Activated CD8-positive, alpha-beta memory T cell treated with anti-CD3 and anti-CD28 coated beads for 4 hours (primary cell): ENCODE data around the gene GABBR2.
"Not testable (repeated sequence)": the region's sequence is repeated elsewhere in the genome, so short reads cannot be mapped to it uniquely, and the experiment has no call there.

ENCODE experiments used
- DNase-seq, 2 donors: peaks; one replicate each; pipeline ENCODE4 v3.0.0-alpha.2; 2020; ENCODE audit warnings: low read depth in 2 of 2

The GABBR2 gene

GRCh38 chr9:98596486-98596885, 112.2 kb downstream of the GABBR2 start:
- DNase-seq = no peak

GRCh38 chr9:98594546-98595160, 114.1 kb downstream of the GABBR2 start:
- no peak for DNase-seq

GRCh38 chr9:98593354-98594253, 115.1 kb downstream of the GABBR2 start:
- DNase-seq = no peak

GRCh38 chr9:98591696-98592095, 117.0 kb downstream of the GABBR2 start:
- DNase-seq = no peak

- DNase-seq = no peak
These were observed 118.6 kb downstream of the GABBR2 start for GRCh38 chr9:98590101-98590500.

DNA sequence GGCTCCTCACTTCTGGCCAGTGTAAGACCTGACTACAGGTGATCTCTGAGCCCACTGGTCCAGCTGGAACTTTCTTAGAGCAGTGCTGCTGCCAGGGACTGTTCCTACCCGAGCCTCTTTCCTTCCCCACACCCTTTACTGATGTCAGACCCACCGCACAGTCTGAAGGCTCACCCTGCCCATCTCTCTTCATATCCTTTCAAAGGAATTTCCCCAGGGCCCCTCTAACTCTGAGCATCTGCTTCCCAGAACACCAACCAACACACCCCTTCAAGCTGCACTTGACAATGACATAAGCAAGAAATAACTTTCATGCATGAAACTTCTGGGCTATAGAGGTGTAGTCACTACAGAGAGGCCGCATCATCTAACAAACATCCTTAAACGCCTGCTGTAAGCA, 119.6 kb downstream of the GABBR2 start:
- DNase-seq = no peak

- not testable (repeated sequence) for DNase-seq
These were observed 123.8 kb downstream of the GABBR2 start for GRCh38 chr9:98584853-98585438.

DNA sequence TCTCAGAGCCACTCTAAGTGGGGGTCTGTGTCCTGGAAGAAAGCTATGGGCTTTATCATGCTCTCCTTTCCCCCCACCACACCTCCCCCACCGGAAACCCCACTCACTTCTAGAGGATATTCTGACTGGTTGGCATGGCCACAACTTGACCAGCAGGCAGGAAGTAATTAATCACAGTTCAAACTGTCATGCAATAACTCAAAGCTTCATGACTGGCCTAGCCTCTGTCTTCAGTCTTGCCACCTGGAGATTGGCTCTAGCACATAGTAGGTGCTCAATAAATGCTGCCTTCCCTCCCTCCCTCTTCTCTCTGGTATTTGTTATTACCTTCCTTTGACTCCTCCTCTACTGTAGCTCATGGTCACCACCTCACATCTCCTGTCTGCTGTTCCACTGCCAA, 124.7 kb downstream of the GABBR2 start:
- DNase-seq = no peak

- DNase-seq = no peak
These were observed 125.3 kb downstream of the GABBR2 start for GRCh38 chr9:98583417-98583816.

GRCh38 chr9:98580956-98581355, 127.8 kb downstream of the GABBR2 start:
- DNase-seq = no peak

DNA sequence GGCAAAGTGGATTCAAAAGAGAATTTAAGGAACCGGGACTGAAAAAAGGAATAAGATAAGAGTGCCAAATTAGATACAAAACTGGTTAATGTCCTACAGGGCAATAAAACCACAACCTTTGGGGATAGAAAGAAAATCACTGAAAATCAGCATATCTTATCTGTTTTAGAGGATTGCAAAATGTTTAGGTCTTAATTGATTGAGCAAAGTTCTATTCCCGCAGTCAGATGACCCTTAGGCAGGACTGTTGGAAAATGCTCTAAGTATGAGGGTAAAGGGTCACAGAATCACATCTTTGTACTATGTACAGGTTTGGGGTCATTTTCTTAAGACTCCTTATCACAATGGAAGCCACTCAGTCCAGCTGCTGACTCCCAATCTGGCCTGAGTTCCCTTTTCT, 129.0 kb downstream of the GABBR2 start:
- DNase-seq = no peak

DNA sequence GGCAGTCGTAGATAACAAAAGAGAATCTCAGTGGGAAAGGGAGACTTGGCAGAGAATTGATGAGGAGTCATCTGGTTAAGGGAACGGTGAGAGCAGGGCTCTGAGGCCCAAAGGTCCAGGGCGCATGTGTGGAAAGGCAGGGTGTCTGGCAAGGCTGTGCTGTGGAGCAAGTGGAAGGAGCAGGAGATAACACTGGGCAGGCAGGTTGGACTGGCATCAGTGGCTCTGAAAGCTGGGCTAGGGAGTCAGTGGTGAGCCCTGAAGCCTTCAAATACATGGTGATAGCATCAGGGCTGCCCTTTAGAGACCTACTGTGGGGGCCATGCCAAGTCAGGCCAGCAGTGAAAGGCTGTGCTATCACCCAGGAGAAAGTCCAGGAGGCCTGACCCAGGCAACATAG, 131.3 kb downstream of the GABBR2 start:
- DNase-seq = no peak

GRCh38 chr9:98576859-98577258, 131.9 kb downstream of the GABBR2 start:
- no peak for DNase-seq

- DNase-seq = no peak
These were observed 132.4 kb downstream of the GABBR2 start for GRCh38 chr9:98576354-98576753.

DNA sequence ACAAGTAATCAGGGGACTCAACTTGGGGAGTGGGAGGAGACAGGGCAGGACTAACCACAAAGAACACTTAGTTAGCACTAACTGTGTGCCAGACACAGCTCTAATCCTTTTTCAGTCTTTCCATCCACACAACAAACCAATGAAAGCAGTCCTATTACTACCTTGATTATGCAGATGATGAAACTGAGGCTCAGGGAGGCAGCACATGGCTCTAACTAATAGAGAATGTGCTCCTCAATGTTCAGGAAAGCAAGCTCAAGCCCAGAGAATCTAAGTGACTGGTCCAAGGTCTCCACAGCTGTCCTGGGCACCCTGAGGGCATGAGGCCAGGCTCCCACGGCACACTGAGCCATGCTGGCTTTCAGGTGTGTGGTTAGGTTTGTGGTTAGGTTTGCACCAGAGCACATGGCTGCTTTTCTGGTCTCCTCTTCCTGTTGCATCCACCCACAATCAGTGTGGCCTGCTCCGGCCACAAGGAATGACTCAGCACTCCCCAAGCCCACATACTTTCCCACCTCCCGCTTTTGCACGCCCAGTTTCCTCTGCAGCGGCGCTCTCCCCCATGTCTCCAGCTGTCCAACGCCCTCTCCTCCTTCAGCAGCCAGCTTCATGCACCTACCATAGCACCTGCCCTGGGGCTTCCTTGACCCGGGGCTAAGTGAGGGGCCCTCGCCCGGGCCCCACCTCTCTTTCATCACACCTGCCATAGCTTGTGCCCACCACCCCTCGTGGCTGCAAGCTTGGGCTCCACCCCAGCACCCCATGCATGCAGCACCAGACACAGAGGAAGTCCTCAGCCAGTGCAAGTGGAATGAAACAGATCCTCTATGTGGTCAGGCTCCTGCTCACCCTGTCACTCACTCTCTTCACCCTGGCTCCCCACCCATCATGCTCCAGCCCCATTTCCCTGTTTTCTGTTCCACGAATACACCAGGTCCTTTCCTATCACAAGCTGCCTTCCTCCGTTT, 133.1 kb downstream of the GABBR2 start:
- DNase-seq = no peak

- no peak for DNase-seq
These were observed 134.9 kb downstream of the GABBR2 start for GRCh38 chr9:98573749-98574278.

- DNase-seq = no peak
These were observed 135.9 kb downstream of the GABBR2 start for GRCh38 chr9:98572796-98573195.

GRCh38 chr9:98572054-98572627, 136.6 kb downstream of the GABBR2 start:
- no peak for DNase-seq

DNA sequence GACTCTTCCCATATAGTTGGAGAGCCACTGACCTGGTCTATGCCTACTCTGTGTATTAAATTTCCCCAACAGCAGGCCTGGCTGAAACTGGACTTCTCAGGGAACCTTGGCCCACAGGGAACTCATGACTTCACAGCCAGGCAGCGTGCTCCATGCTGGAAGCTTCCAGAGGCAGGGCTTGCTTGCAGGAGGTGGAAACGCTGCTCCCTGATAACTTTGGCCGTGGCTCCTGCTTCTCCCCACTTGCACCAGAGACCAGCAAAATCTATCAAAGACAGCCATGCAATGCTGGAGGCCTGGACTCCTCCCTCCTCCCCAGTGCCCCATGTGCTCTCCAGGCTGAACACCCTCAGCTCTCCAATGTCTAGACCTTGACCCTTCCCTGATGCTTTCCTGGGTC, 137.1 kb downstream of the GABBR2 start:
- no peak for DNase-seq

DNA sequence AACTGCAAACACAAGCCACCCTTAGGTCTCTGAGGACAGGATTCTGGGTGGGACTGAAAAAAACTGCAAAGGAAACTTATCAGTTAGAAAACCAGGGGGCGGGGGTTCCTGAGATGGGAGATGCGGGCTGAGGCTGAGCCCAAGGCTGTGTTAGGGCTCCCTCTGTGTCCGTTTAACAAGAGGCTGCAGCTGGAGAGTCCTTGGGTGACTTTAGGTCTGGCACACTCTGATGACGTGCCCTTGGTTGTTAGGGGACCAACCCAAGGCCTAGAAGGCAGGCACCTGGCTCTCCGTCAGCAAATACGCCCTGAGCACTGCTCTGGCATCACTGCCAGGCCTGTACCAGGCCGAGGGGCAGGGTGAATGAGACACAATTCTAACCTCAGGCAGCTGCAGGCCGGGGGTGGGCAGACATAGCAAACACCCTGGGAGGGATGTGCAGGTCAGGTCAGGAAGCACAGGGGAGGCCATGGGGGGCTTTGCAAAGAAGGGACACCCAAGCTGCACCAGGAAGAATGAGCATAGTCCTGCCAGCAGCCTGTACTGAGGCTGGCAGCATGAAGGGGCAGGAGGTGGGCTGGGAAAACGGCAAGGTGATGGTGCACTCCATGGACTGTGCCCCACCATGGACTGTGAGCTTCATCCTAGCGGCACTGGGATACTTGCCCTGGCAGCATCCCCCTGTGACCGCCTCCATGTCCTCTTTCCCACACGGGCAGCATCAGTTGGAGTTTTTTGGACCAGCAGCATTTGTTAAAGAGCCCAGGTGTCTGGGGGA, 137.9 kb downstream of the GABBR2 start:
- DNase-seq = no peak
